ENCODE results near the gene GSTT2B. TPM values are rescaled to one million over a fixed set of nuclear protein-coding genes. Genes with fewer than 3 reads are reported as not detected.
"Not testable (repeated sequence)": the region's sequence is repeated elsewhere in the genome, so short reads cannot be mapped to it uniquely, and the experiment has no call there.

The GSTT2B gene
- total RNA-seq, 8 experiments from 2014 or later: 0.36 to 19.5 (median 3.3) TPM; not detected in 3

DNA sequence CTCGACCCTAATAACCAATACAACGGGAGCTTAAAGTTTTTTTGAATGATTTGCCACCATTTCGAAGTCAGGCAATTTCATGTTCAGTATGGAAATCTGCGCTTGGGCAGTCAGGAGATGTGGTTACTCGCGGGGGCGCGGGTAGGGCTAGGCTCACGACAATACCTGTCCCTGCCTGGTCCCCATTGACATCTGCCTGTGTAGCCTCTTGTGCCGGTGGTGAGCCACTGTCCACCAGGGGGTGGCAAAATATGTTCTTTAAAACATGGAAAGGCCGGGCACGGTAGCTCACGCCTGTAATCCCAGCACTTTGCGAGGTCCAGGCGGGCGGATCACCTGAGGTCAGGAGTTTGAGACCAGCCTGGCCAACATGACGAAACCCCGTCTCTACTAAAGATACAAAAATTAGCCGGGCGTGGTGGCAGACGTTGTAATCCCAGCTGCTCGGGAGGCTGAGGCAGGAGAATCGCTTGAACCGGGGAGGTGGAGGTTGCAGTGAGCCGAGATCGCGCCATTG is 13.9 kb upstream of the GSTT2B start:
- not testable (repeated sequence) for H3K4me1 ChIP-seq (replicated peaks in 1 of 2); H3K27ac ChIP-seq; H3K4me3 ChIP-seq
- no CpG with 5 or more reads among the region's 27 CpGs for WGBS, 10 experiments
- peak; percentile 10 to 72 (median 60) for ATAC-seq (replicated peaks in 6 of 8)
- in situ Hi-C loops (cut with MboI; ENCODE audit: low pct_unique_long_range_greater_than_20kb in 2 of 9, low sequenced_read_pairs in 9 of 9, unreplicated experiment in 9 of 9): loop anchor here in 1 of 9 experiments (10.0 kb wide), 1 partner anchor 50 kb away; no protein-coding TSS in a partner anchor

DNA sequence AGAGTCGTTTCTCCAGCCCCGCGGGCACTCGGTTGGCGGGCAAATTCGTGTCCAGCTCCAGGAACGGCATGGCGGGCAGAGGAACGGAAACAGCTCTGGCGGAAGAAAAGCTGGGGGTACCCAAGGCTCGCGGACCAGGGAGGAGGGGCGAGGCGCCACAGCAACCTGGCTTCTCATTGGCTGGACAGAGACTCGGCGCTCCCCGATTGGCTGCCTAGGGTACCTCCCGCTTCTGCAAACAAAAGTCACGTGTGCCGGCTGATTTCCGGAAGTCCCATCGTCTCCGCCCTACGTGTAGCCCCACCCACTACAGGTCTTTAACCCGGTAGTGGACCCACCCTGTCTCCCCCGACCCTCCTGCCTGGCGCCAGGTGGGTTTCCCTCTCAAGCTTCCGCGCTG is 13.3 kb upstream of the GSTT2B start, which contains the start of gene DDT:
Gene DDT, minus strand, starts transcription at position 97 of the 400 bp plus-strand sequence. Its CDS starts 27 bp downstream, at position 70.
- H3K4me1 ChIP-seq (replicated peaks in 1 of 2); H3K27ac ChIP-seq; H3K4me3 ChIP-seq: not testable (repeated sequence)
- WGBS, 10 experiments: no CpG with 5 or more reads among the region's 29 CpGs
- in situ Hi-C loops (cut with MboI; ENCODE audit: low pct_unique_long_range_greater_than_20kb in 2 of 9, low sequenced_read_pairs in 9 of 9, unreplicated experiment in 9 of 9): loop anchor here in 1 of 9 experiments (10.0 kb wide), 1 partner anchor 50 kb away; no protein-coding TSS in a partner anchor
- ATAC-seq (replicated peaks in 6 of 8): peak; percentile 91 to 96 (median 93)

DNA sequence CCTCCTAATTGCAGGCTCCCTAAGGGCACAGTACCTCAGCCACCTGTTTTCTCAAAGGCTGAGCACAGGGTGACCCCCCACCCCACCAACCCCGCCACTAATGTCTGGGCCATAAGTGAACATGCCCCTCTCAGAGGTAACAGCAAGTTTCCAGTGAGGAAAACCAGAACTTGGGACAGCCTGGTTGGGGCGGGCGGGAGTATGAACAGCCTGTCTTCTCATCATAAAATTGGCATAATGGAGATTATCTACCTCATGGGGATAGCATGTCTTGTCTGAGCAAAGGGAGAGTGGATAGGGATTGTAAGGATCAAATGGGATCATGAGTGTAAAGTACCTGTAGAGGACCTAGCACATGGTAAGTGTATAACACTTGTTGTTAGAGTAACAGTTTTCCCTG is 10.9 kb upstream of the GSTT2B start:
- in situ Hi-C loops (cut with MboI; ENCODE audit: low pct_unique_long_range_greater_than_20kb in 2 of 9, low sequenced_read_pairs in 9 of 9, unreplicated experiment in 9 of 9): loop anchor here in 1 of 9 experiments (10.0 kb wide), 1 partner anchor 47 kb away; no protein-coding TSS in a partner anchor
- 100% methylated on average over 1 of the region's 3 CpGs; no CpG with 5 or more reads in 9 of the 10 experiments for WGBS, 10 experiments
- H3K4me3 ChIP-seq; H3K4me1 ChIP-seq (replicated peaks in 1 of 2); H3K27ac ChIP-seq; ATAC-seq (replicated peaks in 6 of 8): not testable (repeated sequence)

DNA sequence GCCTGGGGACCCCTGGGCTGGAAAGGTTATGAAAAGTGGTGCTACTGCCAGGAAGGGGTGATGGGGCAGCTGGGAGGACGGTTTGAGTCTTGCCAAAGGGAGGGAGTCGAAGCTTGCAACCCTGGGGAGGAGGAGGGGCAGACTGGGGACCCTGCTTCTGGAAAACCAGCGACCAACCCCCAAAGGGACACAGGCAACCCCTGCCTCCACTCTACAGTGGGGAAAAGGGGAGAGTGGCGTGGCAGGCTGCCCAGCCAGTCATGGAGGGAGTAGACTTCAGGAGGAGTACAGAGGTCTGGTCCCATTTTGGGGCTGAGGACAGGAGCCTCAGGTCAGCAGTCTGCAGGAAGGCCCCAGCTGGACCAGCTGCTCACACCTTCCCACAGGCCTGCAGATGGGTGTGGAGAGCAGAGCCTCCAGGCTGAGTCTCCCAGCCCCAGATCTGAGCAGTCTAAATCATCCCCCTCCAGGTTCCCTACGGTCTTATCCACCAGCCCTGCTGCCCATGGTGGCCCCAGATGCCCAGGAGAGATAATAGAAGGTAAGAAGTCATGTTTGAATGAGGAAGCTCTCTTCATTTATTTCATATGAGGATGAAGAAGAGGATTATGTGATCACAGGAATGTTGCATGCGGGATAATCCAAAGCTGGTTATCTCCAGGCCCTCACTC is 10.0 kb upstream of the GSTT2B start:
- Histone ChIP-seq H3K4me3 (no peak overlapping the region), H3K27ac (no peak overlapping the region), H3K4me1 (replicated peaks in 1 of 2) (no peaks in the 10 kb centered on the region)
- in situ Hi-C loops (cut with MboI; ENCODE audit: low pct_unique_long_range_greater_than_20kb in 2 of 9, low sequenced_read_pairs in 9 of 9, unreplicated experiment in 9 of 9): loop anchor here in 1 of 9 experiments (10.0 kb wide), 1 partner anchor 46 kb away; no protein-coding TSS in a partner anchor
- no peak for ATAC-seq (replicated peaks in 6 of 8)
- WGBS, 10 experiments: 83 to 100% (median 90%) methylated on average over 1 to 5 of the region's 6 CpGs; no CpG with 5 or more reads in 3 of the 10 experiments

DNA sequence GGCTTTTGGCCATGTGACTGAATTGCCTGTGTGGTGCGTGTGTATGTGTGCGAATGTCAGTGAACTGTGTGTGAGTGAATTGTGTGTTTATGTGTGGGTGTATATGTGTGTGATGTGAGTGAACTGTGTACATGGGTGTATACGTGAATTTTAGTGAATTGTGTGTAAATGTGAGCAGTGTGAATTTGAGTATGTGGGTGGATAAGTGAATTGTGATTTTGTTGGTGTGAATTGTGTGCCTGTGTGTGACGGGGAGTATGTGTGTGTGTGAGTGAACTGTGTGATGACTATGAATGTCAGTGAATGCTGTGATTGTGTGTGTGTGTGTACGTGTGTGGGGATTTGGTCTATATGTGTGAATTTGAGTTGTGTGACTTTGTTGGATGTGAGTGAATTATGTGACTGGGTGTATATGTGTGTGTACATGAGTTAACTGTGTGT is 9.2 kb upstream of the GSTT2B start:
- Histone ChIP-seq H3K4me1 (replicated peaks in 1 of 2) (no peaks in the 10 kb centered on the region), H3K27ac (no peak overlapping the region), H3K4me3 (no peak overlapping the region)
- in situ Hi-C loops (cut with MboI; ENCODE audit: low pct_unique_long_range_greater_than_20kb in 2 of 9, low sequenced_read_pairs in 9 of 9, unreplicated experiment in 9 of 9): loop anchor here in 1 of 9 experiments (10.0 kb wide), 1 partner anchor 45 kb away; no protein-coding TSS in a partner anchor
- WGBS, 10 experiments: 28 to 100% (median 100%) methylated on average over 1 to 3 of the region's 5 CpGs; no CpG with 5 or more reads in 3 of the 10 experiments
- ATAC-seq (replicated peaks in 6 of 8): no peak

DNA sequence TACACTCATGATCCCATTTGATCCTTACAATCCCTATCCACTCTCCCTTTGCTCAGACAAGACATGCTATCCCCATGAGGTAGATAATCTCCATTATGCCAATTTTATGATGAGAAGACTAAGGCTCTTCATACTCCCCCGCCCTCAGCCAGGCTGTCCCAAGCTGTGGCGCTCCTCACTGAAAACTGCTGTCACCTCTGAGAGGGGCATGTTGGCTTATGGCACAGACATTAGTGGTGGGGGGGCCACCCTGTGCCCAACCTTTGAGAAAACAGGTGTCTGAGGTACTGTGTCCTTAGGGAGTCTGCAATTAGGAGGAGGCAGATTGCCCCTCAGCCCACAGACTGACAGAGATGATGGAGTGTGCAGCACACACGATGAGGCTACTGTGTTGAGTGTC is 8.1 kb upstream of the GSTT2B start:
- in situ Hi-C loops (cut with MboI; ENCODE audit: low pct_unique_long_range_greater_than_20kb in 2 of 9, low sequenced_read_pairs in 9 of 9, unreplicated experiment in 9 of 9): no loop called here
- H3K27ac ChIP-seq: no peak overlapping the region
- 60 to 100% (median 80%) methylated on average over 1 to 2 of the region's 3 CpGs; no CpG with 5 or more reads in 7 of the 10 experiments for WGBS, 10 experiments

DNA sequence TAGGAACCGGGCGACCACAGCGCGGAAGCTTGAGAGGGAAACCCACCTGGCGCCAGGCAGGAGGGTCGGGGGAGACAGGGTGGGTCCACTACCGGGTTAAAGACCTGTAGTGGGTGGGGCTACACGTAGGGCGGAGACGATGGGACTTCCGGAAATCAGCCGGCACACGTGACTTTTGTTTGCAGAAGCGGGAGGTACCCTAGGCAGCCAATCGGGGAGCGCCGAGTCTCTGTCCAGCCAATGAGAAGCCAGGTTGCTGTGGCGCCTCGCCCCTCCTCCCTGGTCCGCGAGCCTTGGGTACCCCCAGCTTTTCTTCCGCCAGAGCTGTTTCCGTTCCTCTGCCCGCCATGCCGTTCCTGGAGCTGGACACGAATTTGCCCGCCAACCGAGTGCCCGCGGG is 5.6 kb upstream of the GSTT2B start, which contains the start of gene DDTL:
Gene DDTL, plus strand, starts transcription at position 321 of the 400 bp plus-strand sequence. Its CDS starts 27 bp downstream, at position 348.
- H3K4me3 ChIP-seq; in situ Hi-C loops (cut with MboI; ENCODE audit: low pct_unique_long_range_greater_than_20kb in 2 of 9, low sequenced_read_pairs in 9 of 9, unreplicated experiment in 9 of 9); H3K27ac ChIP-seq; H3K4me1 ChIP-seq (replicated peaks in 1 of 2): not testable (repeated sequence)
- WGBS, 10 experiments: no CpG with 5 or more reads among the region's 30 CpGs
- peak; percentile 92 to 96 (median 94) for ATAC-seq (replicated peaks in 6 of 8)

More for the DNA sequence above, 8.1 kb upstream of the GSTT2B start:
- Histone ChIP-seq H3K4me1 (replicated peaks in 1 of 2) (no peaks in the 10 kb centered on the region), H3K4me3 (no peak overlapping the region)
- ATAC-seq (replicated peaks in 6 of 8): no peak

DNA sequence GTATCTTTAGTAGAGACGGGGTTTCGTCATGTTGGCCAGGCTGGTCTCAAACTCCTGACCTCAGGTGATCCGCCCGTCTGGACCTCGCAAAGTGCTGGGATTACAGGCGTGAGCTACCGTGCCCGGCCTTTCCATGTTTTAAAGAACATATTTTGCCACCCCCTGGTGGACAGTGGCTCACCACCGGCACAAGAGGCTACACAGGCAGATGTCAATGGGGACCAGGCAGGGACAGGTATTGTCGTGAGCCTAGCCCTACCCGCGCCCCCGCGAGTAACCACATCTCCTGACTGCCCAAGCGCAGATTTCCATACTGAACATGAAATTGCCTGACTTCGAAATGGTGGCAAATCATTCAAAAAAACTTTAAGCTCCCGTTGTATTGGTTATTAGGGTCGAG is 5.1 kb upstream of the GSTT2B start:
- ATAC-seq (replicated peaks in 6 of 8): peak; percentile 14 to 70 (median 58)
- WGBS, 10 experiments: no CpG with 5 or more reads among the region's 18 CpGs
- in situ Hi-C loops (cut with MboI; ENCODE audit: low pct_unique_long_range_greater_than_20kb in 2 of 9, low sequenced_read_pairs in 9 of 9, unreplicated experiment in 9 of 9): not testable (repeated sequence)

DNA sequence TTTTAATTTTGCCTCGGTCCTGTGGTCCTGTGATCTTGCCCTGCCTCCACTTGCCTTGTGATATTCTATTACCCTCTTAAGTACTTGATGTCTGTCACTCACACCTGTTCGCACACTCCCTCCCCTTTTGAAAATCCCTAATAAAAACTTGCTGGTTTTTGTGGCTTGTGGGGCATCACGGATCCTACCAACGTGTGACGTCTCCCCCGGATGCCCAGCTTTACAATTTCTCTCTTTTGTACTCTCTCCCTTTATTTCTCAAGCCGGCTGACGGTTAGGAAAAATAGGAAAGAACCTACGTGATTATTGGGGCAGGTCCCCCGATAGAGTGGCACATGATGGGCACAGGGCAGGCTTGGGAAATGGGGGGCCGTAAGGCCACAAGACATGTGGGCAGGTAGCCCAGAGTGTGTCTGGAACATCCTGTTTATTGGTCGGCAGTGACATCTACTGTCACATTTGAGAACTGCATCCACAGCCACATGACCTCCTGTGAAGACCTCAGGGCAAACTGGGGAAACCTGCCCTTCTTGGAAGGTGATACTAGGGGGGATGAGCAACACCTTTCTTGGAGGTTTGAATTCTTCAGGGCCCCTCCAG is 4.6 kb downstream of the GSTT2B start:
- in situ Hi-C loops (cut with MboI; ENCODE audit: low pct_unique_long_range_greater_than_20kb in 2 of 9, low sequenced_read_pairs in 9 of 9, unreplicated experiment in 9 of 9); H3K4me3 ChIP-seq; H3K27ac ChIP-seq; H3K4me1 ChIP-seq (replicated peaks in 1 of 2): not testable (repeated sequence)
- whole genome bisulfite sequencing, 10 experiments: 0 to 17% (median 8%) methylated on average over 2 to 9 of the region's 12 CpGs; no CpG with 5 or more reads in 7 of the 10 experiments
- peak in 7 of 8 experiments; percentile 34 to 86 (median 81) for ATAC-seq (replicated peaks in 6 of 8)

More for the DNA sequence above, 5.1 kb upstream of the GSTT2B start:
- H3K4me3 ChIP-seq; H3K4me1 ChIP-seq (replicated peaks in 1 of 2); H3K27ac ChIP-seq: not testable (repeated sequence)

DNA sequence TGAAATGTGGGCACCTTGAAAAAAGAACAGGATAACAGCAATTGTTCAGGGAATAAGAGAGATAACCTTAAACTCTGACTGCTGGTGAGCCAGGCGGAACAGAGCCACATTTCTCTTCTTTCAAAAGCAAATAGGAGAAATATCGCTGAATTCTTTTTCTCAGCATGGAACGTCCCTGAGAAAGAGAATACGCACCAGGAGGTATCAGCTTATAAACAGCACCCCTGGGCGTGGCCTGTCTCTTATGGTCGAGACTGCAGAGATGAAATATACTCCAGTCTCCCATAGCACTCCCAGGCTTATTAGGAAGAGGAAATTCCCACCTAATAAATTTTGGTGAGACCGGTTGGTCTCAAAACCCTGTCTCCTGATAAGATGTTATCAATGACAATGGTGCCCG is 5.1 kb downstream of the GSTT2B start:
- ATAC-seq (replicated peaks in 6 of 8); H3K27ac ChIP-seq; H3K4me3 ChIP-seq; in situ Hi-C loops (cut with MboI; ENCODE audit: low pct_unique_long_range_greater_than_20kb in 2 of 9, low sequenced_read_pairs in 9 of 9, unreplicated experiment in 9 of 9); H3K4me1 ChIP-seq (replicated peaks in 1 of 2): not testable (repeated sequence)
- 0 to 90% (median 21%) methylated on average over 1 to 3 of the region's 8 CpGs; no CpG with 5 or more reads in 7 of the 10 experiments for WGBS, 10 experiments

DNA sequence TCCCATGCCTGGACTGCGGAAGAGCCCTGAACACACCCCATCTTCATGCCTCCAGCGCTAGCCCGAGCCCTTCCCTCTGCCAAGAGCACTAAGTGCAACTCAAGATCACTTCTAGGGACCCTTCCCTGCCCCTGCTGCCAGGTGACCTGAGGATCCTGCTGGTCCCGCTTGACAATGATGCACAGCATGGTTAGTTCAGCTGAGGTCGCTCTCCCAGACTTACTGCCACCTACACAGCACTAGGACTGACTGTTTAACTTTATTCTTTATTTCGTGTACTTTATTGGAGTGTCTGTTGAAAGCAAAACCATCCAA is 6.0 kb downstream of the GSTT2B start:
- H3K4me1 ChIP-seq (replicated peaks in 1 of 2); H3K4me3 ChIP-seq; ATAC-seq (replicated peaks in 6 of 8); H3K27ac ChIP-seq; in situ Hi-C loops (cut with MboI; ENCODE audit: low pct_unique_long_range_greater_than_20kb in 2 of 9, low sequenced_read_pairs in 9 of 9, unreplicated experiment in 9 of 9): not testable (repeated sequence)
- 67% methylated on average over 1 of the region's 6 CpGs; no CpG with 5 or more reads in 9 of the 10 experiments for WGBS, 10 experiments

DNA sequence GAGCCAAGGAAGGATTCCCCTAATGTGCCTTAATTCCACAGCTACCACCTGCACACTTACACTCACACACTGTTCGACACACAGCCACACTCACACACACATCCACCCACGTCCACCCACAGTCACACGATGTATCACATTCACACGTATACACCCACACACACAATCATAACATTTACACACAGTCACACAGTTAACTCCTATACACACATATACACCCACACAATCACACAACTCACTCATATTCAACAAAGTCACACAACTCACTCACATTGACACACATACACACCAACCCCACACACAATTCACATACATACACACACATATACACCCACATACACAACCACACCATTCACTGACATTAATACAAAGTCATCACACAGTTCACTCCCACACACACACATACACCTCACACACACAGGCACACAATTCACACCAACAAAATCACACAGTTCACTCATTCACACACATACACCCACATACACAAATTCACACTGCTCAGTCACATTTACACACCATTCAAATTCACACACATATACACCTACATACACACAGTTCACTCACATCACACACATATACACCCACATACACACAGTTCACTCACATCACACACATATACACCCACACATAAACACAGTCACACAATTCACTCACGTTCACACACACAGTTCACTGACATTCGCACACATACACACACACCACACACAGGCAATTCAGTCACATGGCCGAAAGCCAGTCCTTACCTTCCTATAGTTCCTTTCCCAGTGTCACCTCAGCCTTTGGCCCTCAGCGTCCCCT is 6.6 kb downstream of the GSTT2B start:
- ATAC-seq (replicated peaks in 6 of 8); H3K27ac ChIP-seq; H3K4me1 ChIP-seq (replicated peaks in 1 of 2); in situ Hi-C loops (cut with MboI; ENCODE audit: low pct_unique_long_range_greater_than_20kb in 2 of 9, low sequenced_read_pairs in 9 of 9, unreplicated experiment in 9 of 9); H3K4me3 ChIP-seq: not testable (repeated sequence)
- WGBS, 10 experiments: 83 to 100% methylated on average over 1 of the region's 8 CpGs; no CpG with 5 or more reads in 8 of the 10 experiments
